Stomach (tissue), 9 donors: Measurements from ENCODE around the gene GPLD1. TPM values are rescaled to one million over a fixed set of nuclear protein-coding genes. Genes with fewer than 3 reads are reported as not detected.

Experiments
- DNase-seq, 2 donors: peaks; one replicate each; pipeline versions ENCODE4 v3.0.0 to v3.0.0-alpha.2; 2013 to 2019
- H3K27ac ChIP-seq, 5 donors: fragments of 200-600 bp in 4 of 5; sonication (generic) in 4 of 5; one replicate each; pipeline ENCODE4 v1.5.1; 2013 to 2019; ENCODE audit warnings: mild to moderate bottlenecking in 1 of 5, moderate library complexity in 1 of 5
- H3K27me3 ChIP-seq, 3 donors: fragments of 200-600 bp; sonication (generic); one replicate each; pipeline ENCODE4 v1.5.1; 2017 to 2019; ENCODE audit warnings: mixed run types in 1 of 3
- H3K36me3 ChIP-seq, 4 donors: fragments of 200-600 bp; sonication (generic); 1 replicate in 3 of 4; 2 replicates in 1 of 4; pipeline ENCODE4 v1.5.1; 2016 to 2019
- H3K4me1 ChIP-seq, 4 donors: fragments of 200-600 bp; sonication (generic); one replicate each; pipeline ENCODE4 v1.5.1; 2016 to 2019
- H3K4me3 ChIP-seq, 4 donors: fragments of 200-600 bp; sonication (generic) in 3 of 4; one replicate each; pipeline ENCODE4 v1.5.1; 2016 to 2019; ENCODE audit warnings: mild to moderate bottlenecking in 1 of 4
- H3K9me3 ChIP-seq, 4 donors: fragments of 200-600 bp; sonication (generic); one replicate each; pipeline ENCODE4 v1.5.1; 2016 to 2019
- EP300 ChIP-seq: sonication (generic); formaldehyde crosslinking; IDR thresholded peaks from one replicate; pipeline ENCODE4 v1.6.1; 2017; ENCODE audit warnings: antibody characterized with exemption
- POLR2A ChIP-seq, 4 donors: fragments of 450-650 bp; IDR thresholded peaks; one replicate each; pipeline ENCODE4 v1.6.1; 2016; ENCODE audit warnings: antibody characterized with exemption in 4 of 4, control low read depth in 2 of 4, mild to moderate bottlenecking in 1 of 4, moderate library complexity in 1 of 4
- POLR2AphosphoS5 ChIP-seq, 3 donors: sonication (generic); formaldehyde crosslinking; IDR thresholded peaks; one replicate each; pipeline ENCODE4 v1.6.1; 2016; ENCODE audit warnings: antibody characterized with exemption in 3 of 3
- whole genome bisulfite sequencing, 5 donors: extraction: QIAGEN DNeasy Blood & Tissue Kit in 3 of 5; methylation state at CpG; one replicate each; pipeline versions ENCODE4 v1.1.5 to v1.1.7; 2013 to 2018; 5-methylcytosine and 5-hydroxymethylcytosine counted together
- intact Hi-C: fragments of 100-400 bp; cut with DNase I; formaldehyde crosslinking; loops from one replicate; pipeline ENCODE4 v1.15.1; 2023; ENCODE audit warnings: low total_unique reads
- polyA plus RNA-seq, 3 donors: library from polyadenylated mRNA; stranded (reverse); fragments of 200-250 nt; gene quantifications; one replicate each; pipeline ENCODE4 v1.2.3, GENCODE V29; 2013
- total RNA-seq, 5 donors: library from RNA; depleted of rRNA; stranded (reverse); fragments of >200 nt; gene quantifications; one replicate each; pipeline versions ENCODE4 v1.1.0 to v1.2.3, GENCODE V29; 2014 to 2016
- TF ChIP-seq, protein P1 (sequence below), 7 experiments: fragments of 450-650 bp in 4 of 7; fragments of 200-600 bp in 3 of 7; sonication (generic) in 3 of 7; IDR thresholded peaks; one replicate each; pipeline ENCODE4 v1.5.1; 2016 to 2019; ENCODE audit warnings: antibody characterized with exemption in 7 of 7, control low read depth in 2 of 7, mild to moderate bottlenecking in 1 of 7
- donor health status: healthy with polysubstance abuse.
- donor health status: Bipolar disorder and iron deficiency.
- donor health status: healthy.

GPLD1 gene
- total and polyA plus RNA-seq, 8 donors = 0.18 to 2.8 (median 0.44) TPM; not detected in 2

DNA sequence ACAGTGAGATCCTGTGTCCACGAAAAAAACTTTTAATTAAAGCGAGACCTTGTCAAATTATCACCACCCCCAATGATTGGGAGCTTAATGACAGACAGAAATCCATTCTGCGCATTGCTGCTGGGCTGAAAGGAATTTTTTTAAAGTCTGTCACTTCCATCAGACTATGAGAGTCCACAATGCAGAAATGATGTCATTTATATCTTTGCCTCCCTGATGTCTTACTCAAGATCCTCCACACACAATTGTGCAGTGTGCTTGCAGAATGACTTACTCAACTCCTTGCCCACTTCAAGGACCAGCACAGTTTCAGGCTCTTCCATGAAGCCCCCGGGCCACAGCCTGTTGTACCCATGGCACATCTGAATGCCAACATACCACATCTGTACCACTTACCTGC is 41.0 kb downstream of the GPLD1 start:
- 65 to 82% (median 69%) methylated on average over 4 of the region's 4 CpGs for WGBS, 5 donors
- Histone ChIP-seq H3K27ac (no peak overlapping the region), H3K36me3 (peaks cover 0 to 18% (median 3%) of the 10 kb centered on the region in 4 donors), H3K4me1 (no peaks in the 10 kb centered on the region), H3K9me3 (no peaks in the 10 kb centered on the region), H3K27me3 (no peaks in the 10 kb centered on the region), H3K4me3 (no peak overlapping the region)
- TF ChIP-seq POLR2AphosphoS5 (IDR thresholded peaks at IDR 0.05) (no peak), POLR2A (IDR thresholded peaks at IDR 0.05) (no peak), EP300 (no peak)
- TF ChIP-seq, protein P1, sequence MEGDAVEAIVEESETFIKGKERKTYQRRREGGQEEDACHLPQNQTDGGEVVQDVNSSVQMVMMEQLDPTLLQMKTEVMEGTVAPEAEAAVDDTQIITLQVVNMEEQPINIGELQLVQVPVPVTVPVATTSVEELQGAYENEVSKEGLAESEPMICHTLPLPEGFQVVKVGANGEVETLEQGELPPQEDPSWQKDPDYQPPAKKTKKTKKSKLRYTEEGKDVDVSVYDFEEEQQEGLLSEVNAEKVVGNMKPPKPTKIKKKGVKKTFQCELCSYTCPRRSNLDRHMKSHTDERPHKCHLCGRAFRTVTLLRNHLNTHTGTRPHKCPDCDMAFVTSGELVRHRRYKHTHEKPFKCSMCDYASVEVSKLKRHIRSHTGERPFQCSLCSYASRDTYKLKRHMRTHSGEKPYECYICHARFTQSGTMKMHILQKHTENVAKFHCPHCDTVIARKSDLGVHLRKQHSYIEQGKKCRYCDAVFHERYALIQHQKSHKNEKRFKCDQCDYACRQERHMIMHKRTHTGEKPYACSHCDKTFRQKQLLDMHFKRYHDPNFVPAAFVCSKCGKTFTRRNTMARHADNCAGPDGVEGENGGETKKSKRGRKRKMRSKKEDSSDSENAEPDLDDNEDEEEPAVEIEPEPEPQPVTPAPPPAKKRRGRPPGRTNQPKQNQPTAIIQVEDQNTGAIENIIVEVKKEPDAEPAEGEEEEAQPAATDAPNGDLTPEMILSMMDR (IDR thresholded peaks at IDR 0.05) = no peak
- DNase-seq = no peak
- intact Hi-C loops = no loop called here

DNA sequence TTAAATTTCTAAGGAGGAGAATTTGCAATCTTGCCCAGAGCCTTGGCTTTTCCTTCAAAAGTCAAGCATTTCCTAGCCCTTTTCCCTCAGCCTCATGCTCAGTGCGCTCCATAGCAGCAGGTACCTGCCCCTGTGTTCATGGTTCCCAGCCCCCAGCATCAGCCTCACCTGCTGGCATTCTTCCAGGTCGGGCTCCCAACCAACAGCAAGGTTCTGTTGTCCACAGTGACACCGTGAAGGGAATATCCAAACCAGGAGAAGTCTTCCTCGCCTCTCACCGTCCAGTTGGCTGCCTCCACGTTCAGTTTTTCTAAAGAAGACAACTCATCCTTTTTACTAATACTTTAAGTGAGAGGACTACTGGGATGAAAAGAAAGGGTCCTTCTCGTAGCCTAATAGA is 42.7 kb downstream of the GPLD1 start:
- Histone ChIP-seq H3K9me3 (no peaks in the 10 kb centered on the region), H3K4me3 (no peak overlapping the region), H3K27me3 (no peaks in the 10 kb centered on the region), H3K4me1 (no peaks in the 10 kb centered on the region), H3K36me3 (peaks cover 0 to 18% (median 3%) of the 10 kb centered on the region in 4 donors), H3K27ac (no peak overlapping the region)
- 87 to 90% (median 89%) methylated on average over 7 of the region's 7 CpGs for WGBS, 5 donors
- intact Hi-C loops = no loop called here
- DNase-seq = no peak
- TF ChIP-seq EP300 (no peak), POLR2A (IDR thresholded peaks at IDR 0.05) (no peak), POLR2AphosphoS5 (IDR thresholded peaks at IDR 0.05) (no peak)
- TF ChIP-seq, protein P1 (IDR thresholded peaks at IDR 0.05) = no peak

DNA sequence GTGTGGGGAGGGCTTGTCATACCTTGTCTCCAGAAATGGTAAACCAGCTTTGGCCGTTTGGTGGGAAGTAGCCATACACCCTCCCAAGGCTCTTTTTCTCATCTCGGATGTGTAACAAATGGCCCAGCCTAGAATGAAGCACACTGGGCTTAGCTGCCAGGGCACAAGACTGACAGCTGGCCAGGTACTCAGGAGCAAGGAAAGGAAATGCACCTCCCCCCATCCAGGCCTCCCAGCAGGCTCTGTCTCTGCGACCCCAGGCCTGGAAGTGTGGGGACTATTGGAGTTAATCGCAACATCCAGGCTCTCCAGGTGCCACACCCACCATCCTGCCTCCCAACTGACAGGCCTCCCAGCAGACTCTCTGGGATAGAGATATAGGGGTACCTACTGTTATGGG is 43.7 kb downstream of the GPLD1 start:
- no peak for TF ChIP-seq POLR2AphosphoS5 (IDR thresholded peaks at IDR 0.05)
- no peak for TF ChIP-seq POLR2A (IDR thresholded peaks at IDR 0.05)
- no peak for TF ChIP-seq EP300
- TF ChIP-seq, protein P1 (IDR thresholded peaks at IDR 0.05) = no peak
- Histone ChIP-seq H3K27ac (no peak overlapping the region), H3K4me3 (no peak overlapping the region), H3K9me3 (no peaks in the 10 kb centered on the region), H3K36me3 (peaks cover 0 to 18% (median 3%) of the 10 kb centered on the region in 4 donors), H3K4me1 (no peaks in the 10 kb centered on the region), H3K27me3 (no peaks in the 10 kb centered on the region)
- 63 to 76% (median 69%) methylated on average over 4 of the region's 4 CpGs for WGBS, 5 donors
- intact Hi-C loops = no loop called here
- DNase-seq = no peak

DNA sequence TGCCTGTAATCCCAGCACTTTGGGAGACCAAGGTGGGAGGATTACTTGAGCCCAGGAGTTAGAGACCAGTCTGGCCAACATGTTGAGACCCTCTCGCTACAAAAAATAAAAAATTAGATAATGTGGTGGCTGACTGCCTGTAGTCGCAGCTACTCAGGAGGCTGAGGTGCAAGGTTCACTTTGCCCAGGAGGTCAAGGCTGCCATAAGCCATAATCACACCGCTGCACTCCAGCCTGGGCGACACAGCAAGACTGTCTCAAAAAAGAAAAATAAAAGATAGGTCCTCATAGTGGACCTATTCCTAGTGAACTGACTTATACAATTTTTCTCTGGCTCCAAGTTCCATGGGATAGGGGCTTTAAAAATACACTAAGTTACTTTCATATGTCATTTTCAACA is 44.8 kb downstream of the GPLD1 start:
- Histone ChIP-seq H3K36me3 (peaks cover 0 to 18% (median 3%) of the 10 kb centered on the region in 4 donors), H3K4me3 (no peak overlapping the region), H3K4me1 (no peaks in the 10 kb centered on the region), H3K27ac (no peak overlapping the region), H3K9me3 (no peaks in the 10 kb centered on the region), H3K27me3 (no peaks in the 10 kb centered on the region)
- DNase-seq = no peak
- TF ChIP-seq EP300 (no peak), POLR2A (IDR thresholded peaks at IDR 0.05) (no peak), POLR2AphosphoS5 (IDR thresholded peaks at IDR 0.05) (no peak)
- TF ChIP-seq, protein P1 (IDR thresholded peaks at IDR 0.05) = no peak
- intact Hi-C loops = no loop called here
- 71 to 92% (median 90%) methylated on average over 4 of the region's 4 CpGs for WGBS, 5 donors
